ENCODE measurements around the gene PMFBP1.

The PMFBP1 gene

DNA sequence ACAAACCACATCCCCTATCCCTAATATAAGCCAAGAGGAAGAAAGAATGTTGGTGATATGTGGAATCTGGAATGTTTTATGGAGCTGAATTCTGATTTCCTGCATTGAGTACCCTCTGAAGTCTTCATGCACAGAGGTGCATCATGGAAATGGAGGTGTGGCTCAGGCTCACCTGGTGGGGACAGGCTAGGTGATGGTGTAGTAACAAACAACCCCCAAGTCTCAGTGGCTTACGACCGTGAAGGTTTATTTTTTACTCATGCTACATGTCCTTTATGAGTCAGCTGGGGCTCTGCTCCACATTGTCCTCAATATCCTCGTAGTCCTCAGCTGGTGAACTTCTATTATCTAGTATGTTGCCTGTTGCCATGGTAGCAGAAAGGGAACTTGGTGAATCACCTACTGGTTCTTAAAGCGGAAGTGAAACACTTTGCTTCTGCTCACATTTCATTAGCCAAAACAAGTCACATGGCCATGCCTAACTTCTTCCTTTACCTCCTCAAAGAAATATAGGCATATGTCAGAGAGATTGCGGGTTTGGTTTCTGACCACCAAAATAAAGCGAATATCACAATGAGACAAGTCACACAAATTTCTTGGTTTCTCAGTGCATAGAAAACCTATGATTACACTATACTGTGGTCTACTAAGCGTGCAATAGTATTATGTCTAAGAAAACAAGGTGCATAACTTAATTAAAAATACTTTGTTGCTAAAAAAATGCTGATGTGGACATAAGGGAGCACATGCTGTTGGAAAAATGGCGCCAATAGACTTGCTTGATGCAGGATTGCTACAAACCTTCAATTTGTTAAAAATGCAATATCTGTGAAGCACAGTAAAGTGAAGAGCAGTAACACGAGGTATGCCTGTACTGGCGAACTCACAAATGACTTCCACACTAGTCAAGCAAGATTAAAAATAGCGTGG, at the start of gene PMFBP1:
PMFBP1 (minus strand) TSS at position 51 of the 930 bp plus-strand sequence. CDS start 947 bp downstream, outside the sequence.
- peak in 14 of 56 donors; percentile 1 to 60 (median 14) for DNase-seq

DNA sequence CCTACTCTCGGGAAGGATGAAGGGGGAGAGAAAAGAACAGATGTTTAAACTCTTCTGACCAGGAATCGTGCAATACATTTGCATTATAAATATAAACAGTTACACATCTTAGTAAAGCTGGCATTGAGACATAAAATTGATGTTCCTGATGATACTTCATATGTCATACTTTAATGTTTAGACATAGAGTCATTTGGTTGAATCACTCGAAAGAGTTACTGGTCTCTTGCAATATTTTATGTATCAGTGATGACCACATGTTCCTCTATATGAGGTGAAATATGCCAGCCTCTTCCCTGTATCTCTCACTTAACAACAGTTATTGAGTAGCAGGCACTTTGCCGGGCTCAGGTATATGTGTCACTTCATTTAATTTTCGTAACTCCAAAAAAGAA, 49.7 kb upstream of the PMFBP1 start:
- DNase-seq = no peak

GRCh38 chr16:72220875-72221629, 49.1 kb upstream of the PMFBP1 start:
- DNase-seq = no peak

DNA sequence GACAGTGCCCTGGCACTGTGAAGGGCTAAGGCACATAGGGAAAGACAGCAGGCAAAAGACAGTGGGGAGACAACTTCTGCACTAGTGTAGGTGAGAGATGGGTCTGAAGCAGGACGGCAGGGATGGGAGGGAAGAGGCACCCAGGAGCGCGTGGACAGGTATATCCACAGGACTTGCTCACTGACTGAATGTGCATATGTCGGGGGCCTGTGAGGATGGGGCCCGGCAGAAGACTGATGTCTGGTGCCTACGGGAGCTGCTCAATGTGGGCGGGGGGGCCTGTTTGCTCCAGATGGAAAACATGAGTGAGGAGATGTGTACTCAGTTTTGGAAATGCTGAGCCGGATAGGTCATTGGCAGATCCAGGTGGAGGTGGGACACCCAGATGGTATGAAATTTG, 47.3 kb upstream of the PMFBP1 start:
- no peak for DNase-seq

- DNase-seq = no peak
Measured at GRCh38 chr16:72216767-72217166, 44.8 kb upstream of the PMFBP1 start.

- DNase-seq = no peak
Measured at GRCh38 chr16:72214821-72215220, 42.9 kb upstream of the PMFBP1 start.

DNA sequence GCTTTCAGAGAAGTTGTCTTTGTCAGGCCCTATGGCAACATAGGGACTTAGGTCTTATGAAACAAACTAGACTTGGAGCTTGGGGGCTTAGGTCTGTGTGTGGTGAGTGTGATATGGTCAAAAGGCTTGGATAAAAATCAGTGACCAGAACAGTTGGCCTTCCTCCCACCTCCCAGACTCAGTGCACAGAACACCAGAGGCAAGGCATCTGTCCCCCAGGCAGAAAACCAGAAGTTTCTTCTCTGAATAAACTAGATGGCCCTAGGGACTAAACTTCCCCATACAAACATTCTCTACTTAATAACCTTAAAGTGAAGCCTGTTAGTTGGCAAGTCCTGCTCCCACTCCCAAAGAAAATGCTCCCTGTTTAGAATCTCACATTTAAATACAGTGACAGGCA, 39.2 kb upstream of the PMFBP1 start:
- no peak for DNase-seq

DNA sequence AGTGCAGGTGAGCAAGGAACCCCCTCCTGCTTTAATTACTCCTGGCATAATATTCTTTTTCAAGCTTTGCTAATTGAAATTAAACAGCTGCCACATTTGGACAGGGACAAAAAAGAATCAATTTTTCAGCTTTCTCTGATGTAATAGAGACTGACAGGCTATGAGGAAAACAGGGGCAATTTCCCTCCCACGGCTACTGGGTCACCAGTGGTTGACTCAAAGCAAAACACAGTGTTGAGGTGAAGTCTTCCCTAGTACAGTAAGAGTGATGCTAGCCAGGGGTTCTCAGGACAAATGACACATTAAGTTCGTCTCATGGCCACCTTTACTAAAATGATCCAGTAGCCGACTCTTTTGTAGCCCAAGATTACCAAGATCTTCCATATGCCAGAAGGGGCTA, 38.6 kb upstream of the PMFBP1 start:
- no peak for DNase-seq

DNA sequence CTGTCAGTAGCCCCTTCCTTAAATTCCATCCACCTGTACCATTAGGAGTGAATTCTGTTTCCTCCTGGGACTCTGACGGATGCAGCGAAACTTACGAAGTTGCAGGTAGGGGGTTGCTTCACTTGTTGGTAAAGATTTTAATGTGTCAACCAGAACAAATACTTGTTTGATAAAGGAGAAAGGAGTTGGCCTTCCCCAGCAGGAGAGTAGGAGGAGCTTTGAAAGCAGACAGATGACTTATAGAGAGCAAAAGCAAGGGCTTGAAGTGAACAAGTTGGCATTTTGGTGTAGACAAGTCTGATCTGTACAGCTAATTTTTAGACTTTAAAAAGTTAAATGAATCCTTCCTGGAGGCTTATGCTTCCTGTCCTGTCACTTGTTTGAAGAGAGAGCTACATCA, 38.1 kb upstream of the PMFBP1 start:
- DNase-seq = no peak

DNA sequence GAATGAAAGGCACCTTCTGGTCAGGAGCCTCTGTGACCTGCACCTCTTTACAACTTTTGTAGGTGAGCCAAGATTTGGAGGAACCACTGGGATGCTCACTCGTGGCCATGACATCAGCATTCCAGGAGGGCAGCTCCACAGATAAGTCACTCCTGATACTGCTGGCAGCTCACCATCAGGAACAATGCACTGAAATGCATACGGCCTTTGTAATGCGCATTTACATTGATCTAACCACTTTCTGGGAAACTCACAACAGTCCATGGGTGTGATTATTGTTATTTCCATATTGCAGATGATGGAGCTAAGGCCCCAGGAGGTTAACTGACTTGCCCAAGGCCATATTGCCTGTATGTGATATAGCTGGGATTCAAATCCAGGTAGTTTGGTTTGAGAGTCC, 34.3 kb upstream of the PMFBP1 start:
- no peak for DNase-seq

DNA sequence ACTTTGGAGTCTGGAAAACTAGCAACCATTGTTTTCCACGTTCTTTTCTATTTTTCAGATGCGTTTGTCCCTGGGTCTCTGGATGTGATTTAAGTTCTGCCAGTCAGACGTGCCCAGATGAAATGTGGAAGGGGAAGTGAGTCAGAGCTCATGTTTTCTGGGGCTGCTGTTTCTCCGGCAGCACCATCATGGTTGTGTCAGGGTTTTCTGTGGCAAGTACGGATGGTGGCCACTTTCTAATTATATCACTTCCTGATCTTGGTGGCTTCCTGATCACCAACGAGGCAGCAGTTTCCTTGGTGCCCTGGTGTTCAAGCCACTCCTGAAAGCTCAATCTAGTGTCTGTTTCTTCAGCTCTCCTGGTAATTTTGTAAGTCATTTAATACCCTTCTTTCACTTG, 31.4 kb upstream of the PMFBP1 start:
- DNase-seq = peak in 14 of 56 donors; percentile 2 to 43 (median 14)

DNA sequence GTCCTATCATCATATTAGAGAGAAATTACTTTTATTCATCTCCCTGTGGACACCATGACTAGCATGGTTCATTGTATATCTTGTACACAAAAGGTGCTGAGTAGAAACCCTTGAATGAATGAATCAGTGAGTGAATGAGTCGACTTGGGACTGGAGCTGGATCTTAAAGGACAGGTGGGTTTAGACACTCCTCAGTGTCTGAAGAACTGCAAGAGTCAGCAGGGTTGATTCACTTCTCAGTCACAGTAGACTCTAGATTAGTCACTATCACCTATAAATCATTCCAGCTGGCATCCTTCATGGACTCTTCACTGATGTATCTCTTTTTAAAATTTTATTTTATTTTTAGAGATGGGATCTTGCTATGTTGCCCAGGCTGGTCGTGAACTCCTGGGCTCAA, 30.1 kb upstream of the PMFBP1 start:
- DNase-seq = no peak

- DNase-seq = no peak
Measured at GRCh38 chr16:72201387-72201786, 29.4 kb upstream of the PMFBP1 start.

GRCh38 chr16:72199761-72200337, 27.9 kb upstream of the PMFBP1 start:
- peak in 6 of 56 donors; percentile 2 to 29 (median 7) for DNase-seq

GRCh38 chr16:72198771-72199201, 26.8 kb upstream of the PMFBP1 start:
- DNase-seq = peak in 7 of 56 donors; percentile 6 to 40 (median 22)

GRCh38 chr16:72198021-72198711, 26.2 kb upstream of the PMFBP1 start:
- peak in 45 of 56 donors; percentile 9 to 91 (median 46) for DNase-seq

DNA sequence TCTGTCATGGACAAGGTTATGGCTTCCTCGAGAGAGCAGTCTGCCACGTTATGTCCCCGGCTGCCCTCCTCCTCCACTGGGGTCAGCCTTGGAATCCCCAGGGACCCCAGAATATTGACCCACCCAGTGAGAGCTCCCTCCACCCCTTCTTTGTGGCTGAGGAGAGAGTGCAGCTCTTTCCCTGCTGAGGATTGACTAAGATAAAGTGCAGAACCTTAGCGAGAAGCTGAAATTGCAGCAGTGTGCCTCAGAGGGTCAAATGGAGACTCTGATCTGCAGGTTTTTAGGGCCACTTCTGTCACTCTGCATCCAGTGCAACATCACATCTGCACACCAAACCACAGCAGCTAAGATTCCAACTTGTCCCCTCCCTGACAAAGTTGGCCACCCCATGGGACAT, 25.6 kb upstream of the PMFBP1 start:
- DNase-seq = peak in 2 of 56 donors; percentile 35 to 43

GRCh38 chr16:72195609-72196008, 23.7 kb upstream of the PMFBP1 start:
- DNase-seq = peak in 4 of 56 donors; percentile 2 to 6 (median 3)

- no peak for DNase-seq
Measured at GRCh38 chr16:72191551-72191950, 19.6 kb upstream of the PMFBP1 start.

DNA sequence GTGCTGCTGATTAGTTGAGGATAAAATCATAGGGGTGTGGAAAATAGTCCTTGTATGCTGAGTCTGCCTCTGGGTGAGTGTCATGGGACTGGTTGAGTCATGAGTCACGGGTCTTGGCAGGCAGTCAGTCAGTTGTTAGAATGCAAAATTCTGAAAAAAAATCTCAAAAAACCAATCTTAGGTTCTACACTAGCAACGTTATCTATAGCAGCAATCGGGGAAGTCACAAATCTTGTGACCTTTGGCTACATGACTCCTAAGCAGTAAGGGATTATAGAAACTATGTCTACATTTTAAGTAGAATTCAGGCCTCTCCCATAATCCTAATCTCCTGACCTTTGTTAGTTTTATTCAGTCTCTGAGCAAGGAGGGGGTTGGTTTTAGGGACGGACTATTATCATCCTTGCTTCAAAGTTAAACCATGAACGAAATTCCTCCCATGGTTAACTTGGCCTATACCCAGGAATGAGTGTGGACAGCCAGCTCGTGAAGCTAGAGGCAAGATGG, 18.0 kb upstream of the PMFBP1 start:
- peak in 1 of 56 donors; percentile 9 for DNase-seq

GRCh38 chr16:72188541-72188940, 16.6 kb upstream of the PMFBP1 start:
- DNase-seq = no peak
